Measurements from ENCODE around the gene JUP.

JUP gene

DNA sequence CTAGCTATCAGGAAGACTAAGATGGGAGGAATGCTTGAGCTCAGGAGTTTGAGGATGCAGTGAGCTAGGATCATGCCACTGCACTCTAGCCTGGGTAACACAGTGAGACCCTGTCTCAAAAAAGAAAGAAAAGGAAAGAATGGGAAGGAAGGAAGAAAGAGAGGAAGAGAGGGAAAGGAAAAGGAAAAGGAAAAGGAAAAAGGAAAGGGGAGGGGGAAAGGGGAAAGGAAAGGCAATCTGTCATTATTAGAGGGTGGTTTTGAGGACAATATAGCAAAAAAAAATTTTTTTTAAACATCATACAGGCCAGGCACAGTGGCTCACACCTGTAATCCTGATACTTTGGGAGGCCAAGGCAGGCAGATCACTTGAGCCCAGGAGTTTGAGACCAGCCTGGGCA, 20.4 kb downstream of the JUP start:
- POLR2A ChIA-PET (ENCODE audit: low non-redundant PET): no interaction called here

DNA sequence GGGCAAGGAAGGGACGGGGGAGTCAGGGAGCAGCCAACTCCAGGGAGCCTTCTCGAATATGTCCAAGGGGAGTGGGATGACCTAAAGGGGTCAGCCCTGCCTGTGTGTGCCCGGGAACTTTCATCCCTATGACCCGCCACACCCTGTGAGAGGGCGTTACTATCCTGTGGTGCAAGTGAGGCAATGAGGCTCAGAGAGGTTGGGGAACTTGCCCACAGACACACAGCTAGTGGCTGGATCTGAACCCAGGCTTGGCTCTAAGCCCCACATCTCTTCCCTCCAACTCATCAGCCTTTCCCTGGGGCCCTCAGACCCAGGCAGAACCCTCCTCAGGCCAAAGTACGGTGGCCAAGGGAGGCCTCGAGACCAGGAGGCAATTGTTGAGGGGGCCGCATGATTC, 23.2 kb downstream of the JUP start:
- DNase-seq (ENCODE audit: low spot score): no peak
- POLR2A ChIA-PET (ENCODE audit: low non-redundant PET): interaction anchor here (1.3 kb wide), 1 partner anchor 23 kb away, joined by 3 read pairs; the partner anchor contains the start of gene JUP
- H3K27ac ChIP-seq: peak overlapping the region; percentile 37
- CTCF ChIA-PET: interaction anchor here (0.5 to 1.0 kb wide), 3 partner anchors 11 to 855 kb away, joined by 3 read pairs; partner anchors contain the start of gene JUP
- TF ChIP-seq, protein P1, sequence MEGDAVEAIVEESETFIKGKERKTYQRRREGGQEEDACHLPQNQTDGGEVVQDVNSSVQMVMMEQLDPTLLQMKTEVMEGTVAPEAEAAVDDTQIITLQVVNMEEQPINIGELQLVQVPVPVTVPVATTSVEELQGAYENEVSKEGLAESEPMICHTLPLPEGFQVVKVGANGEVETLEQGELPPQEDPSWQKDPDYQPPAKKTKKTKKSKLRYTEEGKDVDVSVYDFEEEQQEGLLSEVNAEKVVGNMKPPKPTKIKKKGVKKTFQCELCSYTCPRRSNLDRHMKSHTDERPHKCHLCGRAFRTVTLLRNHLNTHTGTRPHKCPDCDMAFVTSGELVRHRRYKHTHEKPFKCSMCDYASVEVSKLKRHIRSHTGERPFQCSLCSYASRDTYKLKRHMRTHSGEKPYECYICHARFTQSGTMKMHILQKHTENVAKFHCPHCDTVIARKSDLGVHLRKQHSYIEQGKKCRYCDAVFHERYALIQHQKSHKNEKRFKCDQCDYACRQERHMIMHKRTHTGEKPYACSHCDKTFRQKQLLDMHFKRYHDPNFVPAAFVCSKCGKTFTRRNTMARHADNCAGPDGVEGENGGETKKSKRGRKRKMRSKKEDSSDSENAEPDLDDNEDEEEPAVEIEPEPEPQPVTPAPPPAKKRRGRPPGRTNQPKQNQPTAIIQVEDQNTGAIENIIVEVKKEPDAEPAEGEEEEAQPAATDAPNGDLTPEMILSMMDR (conservative IDR thresholded peaks at IDR 0.05; ENCODE audit: low read depth): no peak

More for the DNA sequence above, 20.4 kb downstream of the JUP start:
- CTCF ChIA-PET: interaction anchor here (0.8 to 1.1 kb wide), 2 partner anchors 11 to 45 kb away, joined by 3 read pairs; partner anchors contain the start of gene P3H4
- TF ChIP-seq, protein P1 (conservative IDR thresholded peaks at IDR 0.05; ENCODE audit: low read depth): no peak
- no peak overlapping the region for H3K27ac ChIP-seq
- DNase-seq (ENCODE audit: low spot score): no peak

DNA sequence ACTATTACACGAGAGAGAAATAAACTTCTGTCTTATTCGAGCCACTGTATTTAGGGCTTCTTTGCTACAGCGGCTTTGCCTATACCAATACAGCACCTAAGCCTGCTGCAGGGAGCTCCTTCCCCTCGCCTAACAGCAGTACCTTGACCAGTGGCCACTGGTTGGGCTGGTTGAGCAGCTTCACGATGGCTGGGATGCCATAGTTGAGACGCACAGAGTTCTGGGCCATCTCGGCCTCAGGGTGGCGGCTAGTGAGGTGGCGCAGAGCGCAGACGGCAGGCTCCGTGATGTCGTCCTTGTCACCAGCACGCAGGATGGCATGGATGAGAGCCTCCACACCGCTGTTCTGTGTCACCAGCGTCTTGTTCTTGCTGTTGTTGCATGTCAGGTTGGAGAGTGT, 23.7 kb downstream of the JUP start:
- ChIA-PET POLR2A (ENCODE audit: low non-redundant PET) (interaction anchor here (1.3 kb wide), 1 partner anchor 24 kb away, joined by 3 read pairs; the partner anchor contains the start of gene JUP), CTCF (interaction anchor here (0.5 to 0.9 kb wide), 2 partner anchors 23 to 855 kb away, joined by 3 read pairs; partner anchors contain the start of gene JUP)
- TF ChIP-seq, protein P1 (conservative IDR thresholded peaks at IDR 0.05; ENCODE audit: low read depth): no peak
- peak overlapping the region; percentile 37 for H3K27ac ChIP-seq
- no peak for DNase-seq (ENCODE audit: low spot score)

DNA sequence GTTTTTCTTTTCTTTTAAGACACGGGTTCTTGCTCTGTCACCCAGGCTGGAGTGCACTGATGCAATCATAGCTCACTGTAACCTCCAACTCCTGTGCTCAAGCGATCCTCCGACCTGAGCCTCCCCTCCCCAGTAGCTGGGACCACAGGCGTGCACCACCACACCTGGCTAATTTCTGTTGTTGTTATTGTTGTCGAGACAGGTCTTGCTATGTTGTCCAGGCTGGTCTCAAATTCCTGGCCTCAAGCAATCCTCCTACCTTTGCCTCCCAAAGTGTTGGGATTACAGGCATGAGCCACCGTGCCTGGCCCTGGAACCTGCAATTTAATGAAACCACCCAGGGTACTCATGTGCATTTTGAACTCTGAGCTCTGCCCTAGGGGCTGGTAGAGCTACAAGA, 24.1 kb downstream of the JUP start:
- CTCF ChIA-PET: no interaction called here
- TF ChIP-seq, protein P1 (conservative IDR thresholded peaks at IDR 0.05; ENCODE audit: low read depth): no peak
- POLR2A ChIA-PET (ENCODE audit: low non-redundant PET): no interaction called here
- H3K27ac ChIP-seq: peak overlapping the region; percentile 37
- no peak for DNase-seq (ENCODE audit: low spot score)

DNA sequence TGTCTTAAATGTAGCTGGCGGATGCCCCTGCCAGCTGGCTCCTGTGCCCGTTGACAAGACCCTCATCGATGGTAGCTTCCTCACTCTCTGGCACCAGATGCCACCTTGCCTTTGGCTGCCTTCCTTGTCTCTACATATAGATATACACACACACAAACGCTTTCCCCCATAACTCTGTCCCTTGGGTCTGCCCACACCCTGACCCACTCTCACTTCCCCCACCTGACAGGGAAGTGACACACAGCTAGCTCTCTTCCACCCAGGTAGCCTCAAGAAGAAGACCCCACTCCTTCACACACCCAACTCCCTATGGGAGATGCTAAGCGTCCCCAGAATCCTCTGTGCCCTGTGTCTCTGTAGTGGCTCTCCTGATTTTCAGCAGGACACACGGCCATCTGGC, 25.6 kb downstream of the JUP start:
- peak overlapping the region; percentile 33 for H3K27ac ChIP-seq
- POLR2A ChIA-PET (ENCODE audit: low non-redundant PET): no interaction called here
- TF ChIP-seq, protein P1 (conservative IDR thresholded peaks at IDR 0.05; ENCODE audit: low read depth): no peak
- CTCF ChIA-PET: interaction anchor here (0.7 kb wide), 1 partner anchor 145 kb away, joined by 3 read pairs; no protein-coding TSS in a partner anchor
- no peak for DNase-seq (ENCODE audit: low spot score)

DNA sequence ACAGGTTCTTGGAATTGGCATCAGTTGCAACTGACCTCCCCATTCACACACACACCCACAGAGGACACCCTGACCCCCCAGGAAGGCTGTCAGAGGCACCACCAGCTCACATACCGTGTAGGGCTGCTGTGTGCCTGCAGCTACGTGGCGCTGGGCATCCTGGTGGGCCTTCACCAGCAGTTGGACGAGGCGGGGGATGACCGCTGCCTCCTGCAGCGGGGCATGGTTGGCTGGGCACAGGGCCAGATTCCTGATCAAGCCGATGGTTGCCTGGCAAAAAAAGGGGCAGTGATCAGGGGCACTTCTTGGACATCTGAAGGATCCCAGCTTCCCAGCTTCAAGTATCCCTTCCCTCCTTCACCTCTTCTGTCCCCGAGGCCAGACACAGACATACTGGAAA, 27.9 kb downstream of the JUP start:
- CTCF ChIA-PET: no interaction called here
- POLR2A ChIA-PET (ENCODE audit: low non-redundant PET): interaction anchor here (0.9 kb wide), 1 partner anchor 42 kb away, joined by 5 read pairs; no protein-coding TSS in a partner anchor
- H3K27ac ChIP-seq: peak overlapping the region; percentile 36
- TF ChIP-seq, protein P1 (conservative IDR thresholded peaks at IDR 0.05; ENCODE audit: low read depth): no peak
- no peak for DNase-seq (ENCODE audit: low spot score)
